ENCODE measurements around the gene RYR1. TPM values are rescaled to one million over a fixed set of nuclear protein-coding genes. Genes with fewer than 3 reads are reported as not detected.
A peak's percentile ranks its signal among the peaks of the same experiment; 100 is the strongest.

The RYR1 gene
- total and polyA plus RNA-seq, 7 donors: under 0.01 to 4.1 (median 0.85) TPM

DNA sequence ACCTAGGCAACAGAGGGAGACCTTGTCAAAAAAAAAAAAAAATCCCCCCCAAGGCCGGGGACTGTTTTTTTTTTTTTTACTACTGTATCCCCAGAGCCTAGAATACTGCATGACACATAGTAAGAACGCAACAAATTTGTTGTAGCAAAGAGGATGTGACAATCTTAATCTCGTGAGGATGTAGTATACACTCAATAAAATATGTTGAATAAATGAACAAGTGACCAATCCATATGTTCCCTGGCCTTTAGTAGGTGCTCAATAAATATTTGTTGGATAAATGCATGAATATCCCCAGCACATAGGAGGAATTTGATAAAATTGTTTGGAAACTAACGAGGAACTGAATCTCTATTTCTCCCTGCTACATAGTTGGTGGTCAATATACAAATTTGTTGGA lies 108.5 kb downstream of the RYR1 start:
- H3K4me3 ChIP-seq: no peak overlapping the region
- no peaks in the 10 kb centered on the region for H3K27me3 ChIP-seq
- 85 to 88% methylated on average over 4 of the region's 4 CpGs for WGBS, 2 donors
- DNase-seq: no peak
- intact Hi-C loops (cut with DNase I): no loop called here
- no peaks in the 10 kb centered on the region for H3K36me3 ChIP-seq
- H3K9me3 ChIP-seq: no peaks in the 10 kb centered on the region
- peaks cover 0 to 16% (median 7%) of the 10 kb centered on the region in 4 donors for H3K4me1 ChIP-seq
- TF ChIP-seq POLR2A (IDR thresholded peaks at IDR 0.05): no peak
- TF ChIP-seq, protein P1, sequence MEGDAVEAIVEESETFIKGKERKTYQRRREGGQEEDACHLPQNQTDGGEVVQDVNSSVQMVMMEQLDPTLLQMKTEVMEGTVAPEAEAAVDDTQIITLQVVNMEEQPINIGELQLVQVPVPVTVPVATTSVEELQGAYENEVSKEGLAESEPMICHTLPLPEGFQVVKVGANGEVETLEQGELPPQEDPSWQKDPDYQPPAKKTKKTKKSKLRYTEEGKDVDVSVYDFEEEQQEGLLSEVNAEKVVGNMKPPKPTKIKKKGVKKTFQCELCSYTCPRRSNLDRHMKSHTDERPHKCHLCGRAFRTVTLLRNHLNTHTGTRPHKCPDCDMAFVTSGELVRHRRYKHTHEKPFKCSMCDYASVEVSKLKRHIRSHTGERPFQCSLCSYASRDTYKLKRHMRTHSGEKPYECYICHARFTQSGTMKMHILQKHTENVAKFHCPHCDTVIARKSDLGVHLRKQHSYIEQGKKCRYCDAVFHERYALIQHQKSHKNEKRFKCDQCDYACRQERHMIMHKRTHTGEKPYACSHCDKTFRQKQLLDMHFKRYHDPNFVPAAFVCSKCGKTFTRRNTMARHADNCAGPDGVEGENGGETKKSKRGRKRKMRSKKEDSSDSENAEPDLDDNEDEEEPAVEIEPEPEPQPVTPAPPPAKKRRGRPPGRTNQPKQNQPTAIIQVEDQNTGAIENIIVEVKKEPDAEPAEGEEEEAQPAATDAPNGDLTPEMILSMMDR (IDR thresholded peaks at IDR 0.05): no peak
- TF ChIP-seq POLR2AphosphoS5 (IDR thresholded peaks at IDR 0.05): no peak
- no peak for TF ChIP-seq EP300 (IDR thresholded peaks at IDR 0.05)
- H3K27ac ChIP-seq: no peak overlapping the region

DNA sequence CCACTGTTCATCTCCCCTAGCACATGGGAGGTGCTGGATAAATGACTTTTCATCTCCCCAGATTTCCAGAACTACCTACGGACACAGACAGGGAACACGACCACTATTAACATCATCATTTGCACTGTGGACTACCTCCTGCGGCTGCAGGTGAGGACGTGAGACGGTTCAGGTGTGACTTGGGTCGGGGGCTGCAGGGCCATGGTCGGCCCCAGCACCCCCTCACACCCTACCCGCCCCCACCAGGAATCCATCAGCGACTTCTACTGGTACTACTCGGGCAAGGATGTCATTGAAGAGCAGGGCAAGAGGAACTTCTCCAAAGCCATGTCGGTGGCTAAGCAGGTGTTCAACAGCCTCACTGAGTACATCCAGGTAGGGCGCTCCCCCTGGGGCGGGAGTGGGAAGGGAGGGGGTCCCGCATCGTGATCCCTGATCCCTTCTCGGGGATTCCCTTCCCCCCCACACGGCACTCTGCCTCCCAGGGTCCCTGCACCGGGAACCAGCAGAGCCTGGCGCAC lies 109.9 kb downstream of the RYR1 start:
- no peak for DNase-seq
- Histone ChIP-seq H3K36me3 (no peaks in the 10 kb centered on the region), H3K27me3 (no peaks in the 10 kb centered on the region), H3K4me1 (peaks cover 0 to 16% (median 7%) of the 10 kb centered on the region in 4 donors), H3K27ac (no peak overlapping the region), H3K9me3 (no peaks in the 10 kb centered on the region), H3K4me3 (peak overlapping the region in 1 of 4 donors; percentile 36)
- WGBS, 2 donors: 77 to 85% methylated on average over 19 of the region's 19 CpGs
- TF ChIP-seq EP300 (IDR thresholded peaks at IDR 0.05) (no peak), POLR2A (IDR thresholded peaks at IDR 0.05) (no peak), POLR2AphosphoS5 (IDR thresholded peaks at IDR 0.05) (no peak)
- TF ChIP-seq, protein P1 (IDR thresholded peaks at IDR 0.05): no peak
- intact Hi-C loops (cut with DNase I): no loop called here

DNA sequence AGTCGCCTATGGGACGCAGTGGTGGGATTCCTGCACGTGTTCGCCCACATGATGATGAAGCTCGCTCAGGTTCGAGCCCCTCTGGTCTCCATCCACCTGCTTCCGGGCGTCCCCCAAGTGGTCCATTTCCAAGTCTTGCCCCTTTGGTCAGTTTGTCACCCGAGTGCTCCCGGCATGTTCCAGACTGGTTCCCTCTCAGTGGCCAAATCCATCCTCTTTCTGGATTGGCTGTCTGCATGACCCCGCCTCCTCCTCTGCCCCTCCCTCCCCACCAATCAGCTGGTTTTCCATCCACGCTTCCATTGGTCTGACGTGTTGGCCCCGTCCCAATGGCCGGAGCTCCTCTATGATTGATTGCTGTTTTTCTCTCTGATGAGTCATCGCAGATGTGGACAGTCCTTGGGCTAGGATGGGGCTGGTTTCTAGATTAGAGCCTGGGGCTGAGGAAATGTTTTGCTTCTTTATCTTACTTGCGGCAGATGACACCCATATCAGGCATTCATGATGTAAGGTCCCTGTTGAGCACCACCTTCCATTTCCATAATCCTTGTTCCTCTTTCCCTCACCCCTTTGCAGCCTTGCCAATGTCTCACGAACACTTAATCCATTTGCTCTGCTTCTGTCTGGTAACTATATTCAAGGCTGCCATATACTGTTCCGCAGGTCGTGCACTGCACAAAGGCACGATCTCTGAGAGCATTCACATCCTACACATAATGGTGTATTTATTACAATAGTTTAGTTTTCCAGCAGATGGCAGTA lies 110.5 kb downstream of the RYR1 start:
- intact Hi-C loops (cut with DNase I): loop anchor here (2.0 kb wide), 1 partner anchor 387 kb away; the partner anchor contains the start of genes MRPS12 and SARS2
- peaks cover 0 to 16% (median 7%) of the 10 kb centered on the region in 4 donors for H3K4me1 ChIP-seq
- no peaks in the 10 kb centered on the region for H3K27me3 ChIP-seq
- H3K9me3 ChIP-seq: no peaks in the 10 kb centered on the region
- WGBS, 2 donors: 51 to 60% methylated on average over 21 of the region's 21 CpGs
- TF ChIP-seq EP300 (IDR thresholded peaks at IDR 0.05) (no peak), POLR2A (IDR thresholded peaks at IDR 0.05) (no peak), POLR2AphosphoS5 (IDR thresholded peaks at IDR 0.05) (no peak)
- TF ChIP-seq, protein P1 (IDR thresholded peaks at IDR 0.05): peak in 2 of 4 experiments; percentile 45 to 52
- H3K27ac ChIP-seq: peak overlapping the region in 1 of 4 donors; percentile 57
- H3K4me3 ChIP-seq: peak overlapping the region in 1 of 4 donors; percentile 36
- H3K36me3 ChIP-seq: no peaks in the 10 kb centered on the region
- DNase-seq: peak; percentile 76

DNA sequence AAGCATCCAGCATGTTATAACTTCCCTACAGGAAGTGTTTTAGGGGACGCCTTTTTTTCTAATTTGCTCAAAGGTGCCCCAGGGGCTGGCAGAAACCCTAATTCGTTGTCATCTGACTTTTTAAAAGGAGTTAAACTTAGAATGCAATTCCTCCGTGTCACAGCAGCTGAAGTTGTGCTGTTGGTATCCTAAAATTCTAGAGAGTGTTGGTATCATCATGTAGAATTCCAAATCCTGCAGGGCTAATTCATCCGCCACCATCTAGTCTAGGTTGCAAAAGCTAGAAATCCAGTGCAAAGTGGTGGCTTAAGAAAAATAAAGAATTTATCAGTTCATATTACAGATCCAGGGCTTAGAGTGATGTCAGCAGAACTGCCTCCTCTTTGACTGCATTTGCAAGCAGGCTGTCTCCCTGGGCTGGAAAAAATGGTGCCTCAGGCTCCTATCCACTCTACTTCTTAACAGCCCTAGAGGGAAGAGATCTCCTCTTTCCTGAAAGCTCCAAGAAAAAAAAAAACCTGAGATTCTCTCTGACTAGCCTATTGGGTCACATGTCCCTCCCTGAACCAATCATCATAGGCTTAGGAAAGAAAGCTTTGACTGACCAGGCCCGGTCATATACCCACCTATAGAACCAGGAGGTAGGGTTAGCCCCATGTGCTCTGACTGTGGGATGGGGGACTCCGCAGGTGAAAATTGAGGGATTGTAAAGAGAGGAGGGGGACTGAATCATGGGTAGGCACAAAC lies 111.3 kb downstream of the RYR1 start:
- intact Hi-C loops (cut with DNase I): loop anchor here (2.0 kb wide), 1 partner anchor 386 kb away; the partner anchor contains the start of genes MRPS12 and SARS2
- Histone ChIP-seq H3K9me3 (no peaks in the 10 kb centered on the region), H3K27ac (peak overlapping the region in 1 of 4 donors; percentile 57), H3K4me3 (peak overlapping the region in 1 of 4 donors; percentile 36), H3K36me3 (no peaks in the 10 kb centered on the region), H3K27me3 (no peaks in the 10 kb centered on the region), H3K4me1 (peaks cover 0 to 16% (median 7%) of the 10 kb centered on the region in 4 donors)
- DNase-seq: no peak
- TF ChIP-seq, protein P1 (IDR thresholded peaks at IDR 0.05): peak in 1 of 4 experiments; percentile 18
- no peak for TF ChIP-seq POLR2A (IDR thresholded peaks at IDR 0.05)
- WGBS, 2 donors: 39 to 48% methylated on average over 6 of the region's 6 CpGs
